Transverse colon (tissue), 4 donors: ENCODE results near the gene TXNL4B. TPM values are rescaled to one million over a fixed set of nuclear protein-coding genes. Genes with fewer than 3 reads are reported as not detected.

Experiments used
- DNase-seq: peaks from one replicate; pipeline ENCODE4 v3.0.0-alpha.2; 2019
- H3K27ac ChIP-seq, 4 donors: fragments of 200-600 bp; sonication (generic); 2 replicates each; pipeline ENCODE4 v1.5.1; 2016 to 2018; ENCODE audit warnings: inconsistent platforms in 4 of 4
- H3K27me3 ChIP-seq: fragments of 200-600 bp; sonication (generic); 2 replicates; pipeline ENCODE4 v1.5.1; 2017; ENCODE audit warnings: inconsistent platforms
- H3K36me3 ChIP-seq, 4 donors: fragments of 200-600 bp; sonication (generic); 2 replicates each; pipeline ENCODE4 v1.5.1; 2017 to 2019; ENCODE audit warnings: inconsistent platforms in 4 of 4
- H3K4me1 ChIP-seq, 4 donors: fragments of 200-600 bp; sonication (generic); 2 replicates each; pipeline ENCODE4 v1.5.1; 2017 to 2020; ENCODE audit warnings: inconsistent platforms in 4 of 4
- H3K4me3 ChIP-seq, 4 donors: fragments of 200-600 bp; sonication (generic); 1 replicate in 1 of 4; 2 replicates in 3 of 4; pipeline versions ENCODE4 v1.5.1 to v1.6.1; 2017 to 2019; ENCODE audit warnings: inconsistent platforms in 4 of 4
- H3K9me3 ChIP-seq, 2 donors: fragments of 200-600 bp; sonication (generic); 2 replicates each; pipeline ENCODE4 v1.5.1; 2017 to 2019; ENCODE audit warnings: inconsistent platforms in 2 of 2
- EP300 ChIP-seq: sonication (generic); formaldehyde crosslinking; IDR thresholded peaks from one replicate; pipeline ENCODE4 v1.6.1; 2017; ENCODE audit warnings: antibody characterized with exemption, low read depth
- POLR2A ChIP-seq: fragments of 450-650 bp; IDR thresholded peaks from one replicate; pipeline ENCODE4 v1.6.1; 2016; ENCODE audit warnings: antibody characterized with exemption, mild to moderate bottlenecking, moderate library complexity
- POLR2AphosphoS5 ChIP-seq, 3 donors: sonication (generic); formaldehyde crosslinking; IDR thresholded peaks; one replicate each; pipeline ENCODE4 v1.6.1; 2016; ENCODE audit warnings: antibody characterized with exemption in 3 of 3
- WGBS, 2 donors: methylation state at CpG; one replicate each; pipeline ENCODE4 v1.1.5; 2018; ENCODE audit warnings: low coverage in 1 of 2; 5-methylcytosine and 5-hydroxymethylcytosine counted together
- in situ Hi-C, 4 donors: fragments of 200-750 bp; cut with MboI; loops; one replicate each; pipeline versions ENCODE4 v1.15.0 to v1.15.1; 2017; ENCODE audit warnings: low sequenced_read_pairs in 3 of 4, low pct_ligation_motif_present in 1 of 4, low pct_unique_long_range_greater_than_20kb in 1 of 4
- intact Hi-C: fragments of 100-400 bp; cut with DNase I; formaldehyde crosslinking; loops from one replicate; pipeline ENCODE4 v1.15.1; 2023; ENCODE audit warnings: low total_unique reads
- total RNA-seq, 4 donors: library from RNA; depleted of rRNA; stranded (reverse); fragments of >200 nt; gene quantifications; one replicate each; pipeline ENCODE4 v1.1.0, GENCODE V29; 2016
- TF ChIP-seq, protein P1 (sequence below), 5 experiments: fragments of 200-600 bp in 3 of 5; fragments of 450-650 bp in 2 of 5; sonication (generic) in 3 of 5; IDR thresholded peaks; 1 replicate in 2 of 5; 2 replicates in 3 of 5; pipeline ENCODE4 v1.5.1; 2016 to 2017; ENCODE audit warnings: antibody characterized with exemption in 5 of 5, inconsistent platforms in 3 of 5, mild to moderate bottlenecking in 2 of 5, moderate library complexity in 1 of 5

The TXNL4B gene
- total RNA-seq, 4 donors from 2014 or later: 9.8 to 23.9 (median 12.8) TPM

DNA sequence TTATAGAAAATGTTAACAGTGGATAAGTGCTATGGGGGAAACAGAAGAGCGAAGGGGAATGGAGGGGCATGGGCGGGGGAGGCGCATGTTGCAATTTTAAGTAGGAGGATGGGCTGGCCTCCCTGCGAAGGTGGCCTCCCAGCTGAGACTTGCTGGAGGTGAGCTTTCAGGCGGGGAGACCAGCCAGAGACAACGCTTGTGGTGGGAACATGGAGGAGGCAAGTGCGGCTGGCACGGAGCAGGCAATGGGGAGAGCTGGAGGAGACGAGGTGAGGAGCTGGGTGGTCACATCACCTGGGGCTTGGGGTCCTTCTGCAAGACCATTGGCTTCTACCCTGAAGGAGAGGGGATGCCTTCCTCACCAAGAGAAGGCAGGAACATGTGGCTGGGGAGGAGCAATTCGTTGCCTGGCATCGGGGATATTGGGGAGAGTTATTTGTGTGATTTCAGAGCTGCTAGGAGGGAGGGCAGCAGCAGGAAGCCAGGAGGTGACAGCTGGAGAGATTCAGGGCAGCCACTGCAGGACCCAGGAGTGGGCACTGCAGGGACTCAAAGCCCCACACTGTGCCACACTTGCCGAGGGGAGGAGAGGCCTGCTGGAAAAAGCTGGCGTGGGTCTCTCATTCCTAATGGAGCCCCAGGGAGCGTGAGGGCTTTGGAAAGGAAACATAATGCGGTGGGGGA lies 44.1 kb upstream of the TXNL4B start:
- WGBS, 2 donors: 87 to 88% methylated on average over 3 to 15 of the region's 15 CpGs

DNA sequence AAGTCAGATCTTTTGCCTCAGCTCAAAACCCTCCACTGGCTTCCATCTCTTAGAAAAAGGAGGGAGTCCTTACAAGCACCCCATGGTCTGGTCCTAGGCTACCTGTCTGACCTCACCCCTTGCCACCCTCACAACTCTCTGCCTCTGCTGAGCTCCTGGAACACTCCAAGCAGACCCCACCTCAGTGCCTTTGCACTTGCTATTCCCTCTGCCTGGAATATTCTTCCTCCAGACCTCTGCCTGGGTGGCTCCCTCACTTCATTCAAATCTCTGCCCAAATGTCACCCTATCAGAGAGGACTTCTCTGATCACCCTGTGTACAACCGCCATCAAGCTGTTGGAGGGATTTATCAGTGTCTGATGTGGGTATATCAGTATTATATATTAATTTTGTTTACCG lies 41.1 kb upstream of the TXNL4B start:
- 96 to 100% methylated on average over 2 of the region's 2 CpGs for WGBS, 2 donors
- H3K27ac ChIP-seq: no peak overlapping the region
- TF ChIP-seq POLR2AphosphoS5 (IDR thresholded peaks at IDR 0.05) (no peak), POLR2A (no peak), EP300 (no peak)
- TF ChIP-seq, protein P1, sequence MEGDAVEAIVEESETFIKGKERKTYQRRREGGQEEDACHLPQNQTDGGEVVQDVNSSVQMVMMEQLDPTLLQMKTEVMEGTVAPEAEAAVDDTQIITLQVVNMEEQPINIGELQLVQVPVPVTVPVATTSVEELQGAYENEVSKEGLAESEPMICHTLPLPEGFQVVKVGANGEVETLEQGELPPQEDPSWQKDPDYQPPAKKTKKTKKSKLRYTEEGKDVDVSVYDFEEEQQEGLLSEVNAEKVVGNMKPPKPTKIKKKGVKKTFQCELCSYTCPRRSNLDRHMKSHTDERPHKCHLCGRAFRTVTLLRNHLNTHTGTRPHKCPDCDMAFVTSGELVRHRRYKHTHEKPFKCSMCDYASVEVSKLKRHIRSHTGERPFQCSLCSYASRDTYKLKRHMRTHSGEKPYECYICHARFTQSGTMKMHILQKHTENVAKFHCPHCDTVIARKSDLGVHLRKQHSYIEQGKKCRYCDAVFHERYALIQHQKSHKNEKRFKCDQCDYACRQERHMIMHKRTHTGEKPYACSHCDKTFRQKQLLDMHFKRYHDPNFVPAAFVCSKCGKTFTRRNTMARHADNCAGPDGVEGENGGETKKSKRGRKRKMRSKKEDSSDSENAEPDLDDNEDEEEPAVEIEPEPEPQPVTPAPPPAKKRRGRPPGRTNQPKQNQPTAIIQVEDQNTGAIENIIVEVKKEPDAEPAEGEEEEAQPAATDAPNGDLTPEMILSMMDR (IDR thresholded peaks at IDR 0.05): no peak
- intact Hi-C loops (no loop called here), in situ Hi-C loops (loop anchor here in 1 of 4 donors (25.0 kb wide), 1 partner anchor 328 kb away; no protein-coding TSS in a partner anchor)
- H3K36me3 ChIP-seq: no peaks in the 10 kb centered on the region
- no peak for DNase-seq
- no peaks in the 10 kb centered on the region for H3K9me3 ChIP-seq
- no peaks in the 10 kb centered on the region for H3K4me1 ChIP-seq
- H3K4me3 ChIP-seq: no peak overlapping the region
- no peaks in the 10 kb centered on the region for H3K27me3 ChIP-seq

More for the DNA sequence above, 44.1 kb upstream of the TXNL4B start:
- TF ChIP-seq POLR2AphosphoS5 (IDR thresholded peaks at IDR 0.05) (no peak), EP300 (no peak), POLR2A (no peak)
- TF ChIP-seq, protein P1 (IDR thresholded peaks at IDR 0.05): no peak
- Histone ChIP-seq H3K4me3 (no peak overlapping the region), H3K27me3 (no peaks in the 10 kb centered on the region), H3K4me1 (no peaks in the 10 kb centered on the region), H3K9me3 (no peaks in the 10 kb centered on the region), H3K36me3 (no peaks in the 10 kb centered on the region), H3K27ac (no peak overlapping the region)
- in situ Hi-C loops: loop anchor here in 1 of 4 donors (25.0 kb wide), 1 partner anchor 325 kb away; no protein-coding TSS in a partner anchor
- intact Hi-C loops: no loop called here
- DNase-seq: no peak

DNA sequence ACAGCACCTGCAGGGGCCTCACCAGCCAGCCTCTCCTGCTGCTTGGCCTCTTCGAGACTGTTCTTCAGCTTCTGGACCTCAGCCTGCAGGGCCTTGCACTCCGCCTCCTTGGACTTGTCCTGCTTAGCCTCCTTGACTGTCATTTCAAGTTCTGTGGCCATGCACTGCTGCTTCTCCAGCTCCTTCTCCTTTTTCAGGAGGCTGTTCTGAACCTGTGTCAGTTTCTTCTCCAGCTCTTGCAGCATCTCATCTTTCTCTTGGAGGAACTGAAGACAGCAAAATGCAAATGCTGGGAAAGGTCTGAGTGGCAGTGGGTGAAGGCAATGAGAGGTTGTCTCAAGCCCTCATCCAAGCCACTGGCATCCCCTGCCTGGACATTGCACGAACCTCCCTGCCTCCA lies 39.3 kb upstream of the TXNL4B start:
- DNase-seq: no peak
- H3K36me3 ChIP-seq: no peaks in the 10 kb centered on the region
- H3K27ac ChIP-seq: no peak overlapping the region
- intact Hi-C loops: no loop called here
- H3K9me3 ChIP-seq: no peaks in the 10 kb centered on the region
- no peaks in the 10 kb centered on the region for H3K27me3 ChIP-seq
- H3K4me3 ChIP-seq: no peak overlapping the region
- 78% methylated on average over 3 of the region's 3 CpGs; no CpG with 5 or more reads in 1 of the 2 donors for WGBS, 2 donors
- in situ Hi-C loops: loop anchor here in 1 of 4 donors (25.0 kb wide), 1 partner anchor 330 kb away; no protein-coding TSS in a partner anchor
- TF ChIP-seq EP300 (no peak), POLR2AphosphoS5 (IDR thresholded peaks at IDR 0.05) (no peak), POLR2A (no peak)
- TF ChIP-seq, protein P1 (IDR thresholded peaks at IDR 0.05): no peak
- no peaks in the 10 kb centered on the region for H3K4me1 ChIP-seq

DNA sequence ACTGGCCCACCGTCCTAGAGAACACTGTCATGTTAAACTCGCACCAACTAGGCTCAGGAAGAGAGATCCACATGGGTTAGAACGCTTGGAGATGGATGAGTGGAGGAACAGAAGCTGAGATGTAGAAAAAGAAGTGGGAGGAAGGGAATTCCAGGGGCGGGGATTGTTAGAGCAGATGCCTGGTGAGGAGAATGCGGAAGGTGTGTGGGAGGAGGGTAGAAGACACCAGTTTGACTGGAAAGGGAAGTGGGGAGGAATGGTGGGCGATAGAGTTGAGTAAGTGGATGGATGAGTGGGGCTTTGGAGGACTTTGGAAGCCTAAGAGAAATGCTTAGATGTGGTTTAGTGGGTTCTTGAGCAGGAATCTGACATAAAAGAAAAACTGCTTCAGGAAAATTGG lies 37.6 kb upstream of the TXNL4B start:
- in situ Hi-C loops: loop anchor here in 1 of 4 donors (25.0 kb wide), 1 partner anchor 331 kb away; no protein-coding TSS in a partner anchor
- Histone ChIP-seq H3K4me1 (no peaks in the 10 kb centered on the region), H3K36me3 (no peaks in the 10 kb centered on the region), H3K9me3 (no peaks in the 10 kb centered on the region), H3K4me3 (no peak overlapping the region), H3K27ac (no peak overlapping the region), H3K27me3 (no peaks in the 10 kb centered on the region)
- DNase-seq: no peak
- 66 to 81% methylated on average over 6 of the region's 6 CpGs for WGBS, 2 donors
- intact Hi-C loops: no loop called here
- no peak for TF ChIP-seq EP300
- TF ChIP-seq POLR2A: no peak
- TF ChIP-seq POLR2AphosphoS5 (IDR thresholded peaks at IDR 0.05): no peak
- TF ChIP-seq, protein P1 (IDR thresholded peaks at IDR 0.05): no peak
